ENCODE measurements around the gene TFDP1.

Gene TFDP1

GRCh38 chr13:113655346-113656002 is 70.9 kb downstream of the TFDP1 start:
- Histone ChIP-seq H3K9me3 (ENCODE audit: severe bottlenecking) (peaks cover under 1% of the 10 kb centered on the region), H3K4me1 (ENCODE audit: insufficient read depth, poor library complexity, severe bottlenecking) (no peaks in the 10 kb centered on the region), H3K27me3 (ENCODE audit: insufficient read depth, poor library complexity, severe bottlenecking) (no peaks in the 10 kb centered on the region), H3K4me3 (ENCODE audit: severe bottlenecking) (no peak overlapping the region), H3K27ac (ENCODE audit: poor library complexity, severe bottlenecking) (no peak overlapping the region), H3K36me3 (ENCODE audit: low read depth) (no peaks in the 10 kb centered on the region)
- DNase-seq (ENCODE audit: low spot score) (no peak), ATAC-seq (ENCODE audit: low read depth) (peak; percentile 28; the same call in 1 of the 3 replicates)
- TF ChIP-seq CTCF (IDR thresholded peaks at IDR 0.05; ENCODE audit: poor library complexity, severe bottlenecking) = no peak

- H3K27me3 ChIP-seq (ENCODE audit: insufficient read depth, poor library complexity, severe bottlenecking) = no peaks in the 10 kb centered on the region
These were observed 71.5 kb downstream of the TFDP1 start for GRCh38 chr13:113656003-113656588.

GRCh38 chr13:113656831-113657671 is 72.5 kb downstream of the TFDP1 start:
- Histone ChIP-seq H3K4me1 (ENCODE audit: insufficient read depth, poor library complexity, severe bottlenecking) (no peaks in the 10 kb centered on the region), H3K27ac (ENCODE audit: poor library complexity, severe bottlenecking) (no peak overlapping the region), H3K27me3 (ENCODE audit: insufficient read depth, poor library complexity, severe bottlenecking) (no peaks in the 10 kb centered on the region), H3K9me3 (ENCODE audit: severe bottlenecking) (peaks cover 8% of the 10 kb centered on the region), H3K4me3 (ENCODE audit: severe bottlenecking) (no peak overlapping the region), H3K36me3 (ENCODE audit: low read depth) (no peaks in the 10 kb centered on the region)
- ATAC-seq (ENCODE audit: low read depth) = no peak
- DNase-seq (ENCODE audit: low spot score) = peak; percentile 51
- no peak for TF ChIP-seq CTCF (IDR thresholded peaks at IDR 0.05; ENCODE audit: poor library complexity, severe bottlenecking)

More at GRCh38 chr13:113656003-113656588, 71.5 kb downstream of the TFDP1 start:
- Histone ChIP-seq H3K4me1 (ENCODE audit: insufficient read depth, poor library complexity, severe bottlenecking) (no peaks in the 10 kb centered on the region), H3K27ac (ENCODE audit: poor library complexity, severe bottlenecking) (no peak overlapping the region), H3K9me3 (ENCODE audit: severe bottlenecking) (peaks cover 6% of the 10 kb centered on the region), H3K4me3 (ENCODE audit: severe bottlenecking) (no peak overlapping the region), H3K36me3 (ENCODE audit: low read depth) (no peaks in the 10 kb centered on the region)
- no peak for TF ChIP-seq CTCF (IDR thresholded peaks at IDR 0.05; ENCODE audit: poor library complexity, severe bottlenecking)
- DNase-seq (ENCODE audit: low spot score) (peak; percentile 65), ATAC-seq (ENCODE audit: low read depth) (no peak)

- Histone ChIP-seq H3K27ac (ENCODE audit: poor library complexity, severe bottlenecking) (no peak within 1 kb of the TSS), H3K4me3 (ENCODE audit: severe bottlenecking) (no peak within 1 kb of the TSS), H3K4me1 (ENCODE audit: insufficient read depth, poor library complexity, severe bottlenecking) (no peaks in the 10 kb centered on the region), H3K36me3 (ENCODE audit: low read depth) (no peaks in the 10 kb centered on the region), H3K27me3 (ENCODE audit: insufficient read depth, poor library complexity, severe bottlenecking) (peaks cover 2% of the 10 kb centered on the region), H3K9me3 (ENCODE audit: severe bottlenecking) (peaks cover 8% of the 10 kb centered on the region)
- no peak for ATAC-seq (ENCODE audit: low read depth)
- TF ChIP-seq CTCF (IDR thresholded peaks at IDR 0.05; ENCODE audit: poor library complexity, severe bottlenecking) = no peak
- peak; percentile 47 for DNase-seq (ENCODE audit: low spot score)
These were observed 73.5 kb downstream of the TFDP1 start, which contains the start of gene ATP4B for GRCh38 chr13:113657851-113658741. ATP4B (minus strand) TSS chr13:113658198; CDS start chr13:113658144, 54 bp downstream.

Data from RWPE2 (cell line).